Osteoblast (primary cell): ENCODE results near the gene PPP1R12A. TPM values are rescaled to one million over a fixed set of nuclear protein-coding genes. Genes with fewer than 3 reads are reported as not detected.

ENCODE experiments used
- DNase-seq: peaks from one replicate; pipeline ENCODE4 v3.0.0; 2011; ENCODE audit warnings: low spot score, mixed read lengths; ENCODE audit not compliant: insufficient read length; ENCODE audit errors: missing footprints
- H2AFZ ChIP-seq: 2 replicates; pipeline ENCODE4 v1.6.0; 2011; ENCODE audit warnings: mild to moderate bottlenecking, low read length
- H3K27ac ChIP-seq: 2 replicates; pipeline ENCODE4 v1.5.1; 2011; ENCODE audit warnings: mild to moderate bottlenecking, low read depth, low read length, moderate library complexity
- H3K27me3 ChIP-seq: 2 replicates; pipeline ENCODE4 v1.6.0; 2012; ENCODE audit warnings: mild to moderate bottlenecking, control low read depth, inconsistent platforms, low read length, moderate library complexity; ENCODE audit not compliant: insufficient read depth
- H3K36me3 ChIP-seq: 2 replicates; pipeline ENCODE4 v1.5.1; 2011; ENCODE audit warnings: mild to moderate bottlenecking, low read length, control low read depth, moderate library complexity; ENCODE audit not compliant: insufficient read depth
- H3K4me1 ChIP-seq: 2 replicates; pipeline ENCODE4 v1.5.1; 2011; ENCODE audit warnings: mild to moderate bottlenecking, low read length, control low read depth, moderate library complexity; ENCODE audit not compliant: insufficient read depth
- H3K4me2 ChIP-seq: 2 replicates; pipeline ENCODE4 v1.6.0; 2011; ENCODE audit warnings: mild to moderate bottlenecking, low read length; ENCODE audit not compliant: insufficient read depth
- H3K4me3 ChIP-seq: fragments of 200-600 bp; sonication (generic); 3 replicates; pipeline ENCODE4 v1.5.1; 2012; ENCODE audit warnings: mild to moderate bottlenecking, low read length, inconsistent platforms; ENCODE audit not compliant: insufficient read depth
- H3K79me2 ChIP-seq: 2 replicates; pipeline ENCODE4 v1.6.0; 2012; ENCODE audit warnings: mild to moderate bottlenecking, low read length, control low read depth, inconsistent platforms; ENCODE audit not compliant: insufficient read depth
- H3K9me3 ChIP-seq: 2 replicates; pipeline ENCODE4 v1.5.1; 2011; ENCODE audit warnings: low read depth, low read length, control low read depth
- H4K20me1 ChIP-seq: 2 replicates; pipeline ENCODE4 v1.6.0; 2012; ENCODE audit warnings: mild to moderate bottlenecking, low read length, control low read depth; ENCODE audit not compliant: insufficient read depth
- CTCF ChIP-seq: IDR thresholded peaks from 2 replicates; pipeline ENCODE4 v1.5.1; 2011; ENCODE audit warnings: mild to moderate bottlenecking, low read depth, low read length, moderate library complexity; ENCODE audit errors: extremely low read depth
- total RNA-seq: library from RNA; depleted of rRNA; stranded (reverse); fragments of >200 nt; gene quantifications from 2 replicates; pipeline ENCODE4 v1.2.3, GENCODE V29; 2012

The PPP1R12A gene
- total RNA-seq, 1 donor, result 165 TPM

DNA sequence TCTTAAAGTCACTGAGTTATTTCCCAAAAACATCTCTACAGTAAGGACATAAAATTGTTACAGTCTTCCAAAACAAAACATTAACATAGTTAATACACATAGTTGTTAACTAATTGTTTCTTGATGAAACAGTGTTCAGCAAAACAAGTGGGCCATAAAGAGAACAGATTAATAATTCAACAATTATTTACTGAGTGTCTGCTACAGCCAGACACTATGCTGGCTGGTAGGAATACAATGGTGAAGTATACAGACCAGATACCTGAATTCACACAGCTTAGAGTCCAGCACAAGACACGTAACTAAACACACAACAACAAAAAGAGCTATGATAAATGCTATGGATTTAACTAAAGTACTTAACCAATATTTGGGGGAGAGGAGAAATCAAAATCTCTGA lies 47.0 kb downstream of the PPP1R12A start:
- H3K36me3 ChIP-seq, result no peaks in the 10 kb centered on the region
- peaks cover 99% of the 10 kb centered on the region for H3K79me2 ChIP-seq
- H3K4me3 ChIP-seq, result no peak overlapping the region
- no peak for DNase-seq
- H3K4me1 ChIP-seq, result peaks cover 56% of the 10 kb centered on the region
- no peak overlapping the region for H3K27ac ChIP-seq
- H2AFZ ChIP-seq, result no peak overlapping the region
- no peak for TF ChIP-seq CTCF
- no peaks in the 10 kb centered on the region for H3K27me3 ChIP-seq
- no peaks in the 10 kb centered on the region for H3K9me3 ChIP-seq
- H3K4me2 ChIP-seq, result no peak overlapping the region
- peaks cover 20% of the 10 kb centered on the region for H4K20me1 ChIP-seq

DNA sequence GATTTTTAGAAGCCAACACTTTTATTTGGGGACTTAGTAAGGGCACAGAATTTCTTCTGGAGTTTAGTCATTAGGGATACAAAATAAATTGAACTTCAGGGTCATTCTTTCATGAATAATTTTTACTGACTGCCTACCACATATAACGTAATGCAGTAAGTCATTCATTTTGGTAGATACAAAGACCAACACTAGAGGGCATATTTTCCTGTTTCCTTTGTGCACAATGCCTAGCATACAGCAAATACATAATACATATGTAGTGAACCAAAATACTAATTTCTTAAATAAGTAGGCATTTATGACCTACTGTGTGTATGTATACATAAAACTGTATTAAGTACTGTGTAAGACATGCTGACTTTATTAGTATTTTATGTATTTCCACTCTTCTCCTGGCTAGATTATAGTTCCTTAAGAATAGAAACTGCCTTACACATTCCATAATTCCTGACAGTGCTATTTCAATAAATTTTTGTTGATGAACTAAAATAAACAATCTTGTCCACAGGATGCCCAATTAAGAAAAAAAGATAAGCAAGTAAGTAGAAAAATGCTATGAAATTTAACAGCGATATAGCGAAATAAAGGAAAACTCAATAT lies 47.9 kb downstream of the PPP1R12A start:
- H3K9me3 ChIP-seq, result no peaks in the 10 kb centered on the region
- no peak overlapping the region for H2AFZ ChIP-seq
- peaks cover 26% of the 10 kb centered on the region for H4K20me1 ChIP-seq
- no peak overlapping the region for H3K4me2 ChIP-seq
- H3K79me2 ChIP-seq, result peaks cover 99% of the 10 kb centered on the region
- H3K4me3 ChIP-seq, result no peak overlapping the region
- H3K36me3 ChIP-seq, result no peaks in the 10 kb centered on the region
- peaks cover 56% of the 10 kb centered on the region for H3K4me1 ChIP-seq
- peak; percentile 71 for TF ChIP-seq CTCF
- H3K27me3 ChIP-seq, result no peaks in the 10 kb centered on the region
- H3K27ac ChIP-seq, result no peak overlapping the region
- DNase-seq, result no peak

- H4K20me1 ChIP-seq, result peaks cover 31% of the 10 kb centered on the region
- TF ChIP-seq CTCF, result no peak
- H3K79me2 ChIP-seq, result peaks cover 99% of the 10 kb centered on the region
- H3K9me3 ChIP-seq, result no peaks in the 10 kb centered on the region
- H3K4me1 ChIP-seq, result peaks cover 52% of the 10 kb centered on the region
- H2AFZ ChIP-seq, result no peak overlapping the region
- DNase-seq, result no peak
- no peaks in the 10 kb centered on the region for H3K36me3 ChIP-seq
- H3K4me2 ChIP-seq, result no peak overlapping the region
- no peak overlapping the region for H3K4me3 ChIP-seq
- H3K27me3 ChIP-seq, result no peaks in the 10 kb centered on the region
- H3K27ac ChIP-seq, result no peak overlapping the region
Observed at GRCh38 chr12:79885911-79886490, 48.9 kb downstream of the PPP1R12A start.

- peaks cover 31% of the 10 kb centered on the region for H4K20me1 ChIP-seq
- H3K27ac ChIP-seq, result peak overlapping the region; percentile 44
- no peaks in the 10 kb centered on the region for H3K27me3 ChIP-seq
- H3K79me2 ChIP-seq, result peaks cover 99% of the 10 kb centered on the region
- no peak for TF ChIP-seq CTCF
- H2AFZ ChIP-seq, result no peak overlapping the region
- DNase-seq, result no peak
- no peak overlapping the region for H3K4me2 ChIP-seq
- no peaks in the 10 kb centered on the region for H3K36me3 ChIP-seq
- H3K4me3 ChIP-seq, result no peak overlapping the region
- no peaks in the 10 kb centered on the region for H3K9me3 ChIP-seq
- peaks cover 47% of the 10 kb centered on the region for H3K4me1 ChIP-seq
Observed at GRCh38 chr12:79884401-79885006, 50.4 kb downstream of the PPP1R12A start.
